Measurements from ENCODE around the gene SSX2IP. TPM values are rescaled to one million over a fixed set of nuclear protein-coding genes. Genes with fewer than 3 reads are reported as not detected.
"Not testable (repeated sequence)": the region's sequence is repeated elsewhere in the genome, so short reads cannot be mapped to it uniquely, and the experiment has no call there.

Gene SSX2IP
- total RNA-seq, 1 donor from 2014 or later: 15.0 TPM

DNA sequence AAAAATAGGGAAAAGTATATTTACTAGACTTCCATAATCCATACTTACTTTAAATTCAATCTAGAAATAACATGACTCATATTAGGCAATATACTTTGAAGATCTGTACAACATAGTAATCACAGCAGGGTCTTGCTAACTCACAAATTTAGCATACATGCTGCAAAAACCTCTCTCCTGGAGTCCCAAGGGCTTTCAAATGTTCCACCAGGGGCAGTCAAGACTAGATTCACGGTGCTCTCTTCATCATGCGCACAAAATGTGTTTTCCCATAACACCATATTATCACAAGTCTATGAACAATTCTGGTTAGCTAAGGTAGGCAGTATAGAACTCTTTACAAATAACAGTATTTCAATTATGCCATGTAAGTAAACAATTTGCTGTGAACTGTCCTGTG, 45.8 kb downstream of the SSX2IP start:
- Mint-ChIP-seq H3K9me3 (no peaks in the 10 kb centered on the region), H3K27ac (no peak overlapping the region), H3K4me1 (ENCODE audit: low read depth) (no peaks in the 10 kb centered on the region), H3K4me3 (no peak overlapping the region), H3K36me3 (ENCODE audit: low read depth) (peaks cover 10% of the 10 kb centered on the region), H3K27me3 (ENCODE audit: insufficient read depth) (no peaks in the 10 kb centered on the region)
- intact Hi-C loops (cut with micrococcal nuclease): no loop called here
- DNase-seq (ENCODE audit: low spot score): no peak

GRCh38 chr1:84643183-84643582, 47.1 kb downstream of the SSX2IP start:
- DNase-seq (ENCODE audit: low spot score): no peak
- intact Hi-C loops (cut with micrococcal nuclease): no loop called here
- Mint-ChIP-seq H3K27me3 (ENCODE audit: insufficient read depth) (no peaks in the 10 kb centered on the region), H3K4me3 (no peak overlapping the region), H3K27ac (no peak overlapping the region), H3K4me1 (ENCODE audit: low read depth) (no peaks in the 10 kb centered on the region), H3K9me3 (no peaks in the 10 kb centered on the region), H3K36me3 (ENCODE audit: low read depth) (peaks cover 8% of the 10 kb centered on the region)

- intact Hi-C loops (cut with micrococcal nuclease): no loop called here
- H3K9me3 Mint-ChIP-seq: no peaks in the 10 kb centered on the region
- no peak for DNase-seq (ENCODE audit: low spot score)
- H3K27ac Mint-ChIP-seq: no peak overlapping the region
- peaks cover 8% of the 10 kb centered on the region for H3K36me3 Mint-ChIP-seq (ENCODE audit: low read depth)
- H3K4me1 Mint-ChIP-seq (ENCODE audit: low read depth): no peaks in the 10 kb centered on the region
- no peak overlapping the region for H3K4me3 Mint-ChIP-seq
- no peaks in the 10 kb centered on the region for H3K27me3 Mint-ChIP-seq (ENCODE audit: insufficient read depth)
These were observed 47.5 kb downstream of the SSX2IP start for GRCh38 chr1:84642774-84643173.

GRCh38 chr1:84639731-84640130, 50.5 kb downstream of the SSX2IP start:
- intact Hi-C loops (cut with micrococcal nuclease); H3K4me3 Mint-ChIP-seq; H3K4me1 Mint-ChIP-seq (ENCODE audit: low read depth); H3K9me3 Mint-ChIP-seq; H3K27ac Mint-ChIP-seq; H3K36me3 Mint-ChIP-seq (ENCODE audit: low read depth); DNase-seq (ENCODE audit: low spot score): not testable (repeated sequence)
- H3K27me3 Mint-ChIP-seq (ENCODE audit: insufficient read depth): peaks cover 16% of the 10 kb centered on the region

DNA sequence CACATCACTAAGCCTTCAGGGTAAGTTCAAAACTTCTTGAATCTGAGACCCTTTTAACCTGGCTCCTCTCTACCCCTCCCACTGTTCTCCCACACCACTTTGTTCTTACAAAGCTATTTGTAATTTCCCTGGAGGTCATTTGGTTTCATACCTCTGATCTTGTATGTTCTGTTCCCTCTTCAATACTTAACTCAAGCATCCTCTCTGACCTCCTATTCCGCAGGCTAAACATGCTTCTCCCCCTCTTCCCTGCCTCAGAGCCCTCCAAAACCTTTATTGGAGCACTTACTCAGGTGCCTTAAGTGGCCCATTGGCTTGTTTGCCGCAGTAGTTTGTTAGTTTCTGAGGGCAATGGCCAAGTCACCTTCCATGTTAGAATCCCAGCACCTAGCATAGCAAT, 54.8 kb downstream of the SSX2IP start:
- H3K36me3 Mint-ChIP-seq (ENCODE audit: low read depth): no peaks in the 10 kb centered on the region
- peaks cover 18% of the 10 kb centered on the region for H3K27me3 Mint-ChIP-seq (ENCODE audit: insufficient read depth)
- intact Hi-C loops (cut with micrococcal nuclease): no loop called here
- DNase-seq (ENCODE audit: low spot score): no peak
- no peak overlapping the region for H3K4me3 Mint-ChIP-seq
- H3K4me1 Mint-ChIP-seq (ENCODE audit: low read depth): no peaks in the 10 kb centered on the region
- no peaks in the 10 kb centered on the region for H3K9me3 Mint-ChIP-seq
- no peak overlapping the region for H3K27ac Mint-ChIP-seq

DNA sequence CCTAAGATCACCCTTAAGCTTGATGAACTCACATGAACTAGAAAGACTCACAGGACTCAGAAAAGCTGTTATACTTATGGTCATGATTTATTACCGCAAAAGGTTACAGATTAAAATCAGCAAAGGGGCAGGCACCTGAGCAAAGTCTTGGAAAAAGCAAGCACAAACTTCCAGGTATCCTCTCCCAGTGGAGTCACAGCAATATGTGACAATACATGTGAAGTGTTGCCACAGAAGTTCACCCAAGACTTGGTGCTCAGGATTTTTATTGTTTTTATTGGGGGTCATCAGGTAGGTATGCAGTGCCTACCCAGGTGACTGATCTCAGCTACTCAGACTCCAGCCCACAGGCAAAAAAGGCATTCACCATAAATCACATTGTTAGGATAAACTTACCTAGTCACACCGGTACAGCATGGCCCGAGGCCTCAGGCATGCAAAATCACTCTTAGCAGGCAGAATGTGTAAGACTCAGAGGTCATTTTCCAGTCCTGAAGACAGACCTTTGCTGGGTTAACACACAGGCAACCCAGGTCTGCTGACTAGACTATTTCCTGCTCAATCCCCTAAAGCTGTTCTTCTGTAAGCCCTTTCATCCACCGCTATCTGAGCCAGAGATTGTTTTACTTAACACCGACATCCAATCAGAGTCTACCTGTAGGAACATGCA, 55.6 kb downstream of the SSX2IP start:
- Mint-ChIP-seq H3K27me3 (ENCODE audit: insufficient read depth) (peaks cover 18% of the 10 kb centered on the region), H3K4me3 (no peak overlapping the region), H3K36me3 (ENCODE audit: low read depth) (no peaks in the 10 kb centered on the region), H3K4me1 (ENCODE audit: low read depth) (no peaks in the 10 kb centered on the region), H3K27ac (peak overlapping the region; percentile 11), H3K9me3 (no peaks in the 10 kb centered on the region)
- intact Hi-C loops (cut with micrococcal nuclease): no loop called here
- DNase-seq (ENCODE audit: low spot score): no peak

DNA sequence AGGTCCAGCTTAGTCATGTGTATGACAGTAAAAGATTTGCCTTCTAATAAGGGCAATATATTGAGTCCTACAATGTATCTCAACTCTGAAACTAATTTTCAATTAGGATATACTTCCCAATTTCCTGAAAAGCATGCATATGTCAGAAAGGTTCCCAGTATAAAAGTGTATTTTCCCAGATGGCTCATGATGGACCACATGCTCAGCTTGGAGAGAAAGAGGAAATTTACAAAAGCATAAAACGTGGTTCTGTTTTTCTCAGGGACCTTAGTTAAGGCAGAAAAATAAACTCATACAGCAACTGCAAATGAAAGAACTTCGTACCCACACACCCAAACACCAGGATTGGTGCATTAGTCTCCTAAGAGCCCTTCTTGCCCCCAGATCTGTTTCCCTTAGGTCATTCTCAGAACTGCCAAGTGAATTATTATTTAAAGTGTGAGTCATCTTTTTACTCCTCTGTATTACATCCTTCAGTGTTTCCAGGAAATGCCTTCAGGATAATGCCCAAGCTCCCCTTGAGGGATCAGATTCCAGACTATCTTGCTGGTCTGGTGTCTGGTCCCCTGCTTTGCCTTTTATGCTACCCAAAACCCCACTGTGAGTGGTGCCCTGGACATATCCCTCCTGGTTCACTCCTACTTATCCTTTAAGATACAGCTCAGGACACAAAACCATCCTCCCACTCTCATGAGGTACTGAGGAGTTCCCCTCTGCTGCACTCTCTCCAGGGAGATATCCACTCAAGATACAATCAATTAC, 57.4 kb downstream of the SSX2IP start:
- intact Hi-C loops (cut with micrococcal nuclease): no loop called here
- Mint-ChIP-seq H3K36me3 (ENCODE audit: low read depth) (no peaks in the 10 kb centered on the region), H3K27me3 (ENCODE audit: insufficient read depth) (peaks cover 18% of the 10 kb centered on the region), H3K9me3 (no peaks in the 10 kb centered on the region), H3K27ac (no peak overlapping the region), H3K4me1 (ENCODE audit: low read depth) (no peaks in the 10 kb centered on the region), H3K4me3 (no peak overlapping the region)
- DNase-seq (ENCODE audit: low spot score): no peak

- Mint-ChIP-seq H3K4me1 (ENCODE audit: low read depth) (no peaks in the 10 kb centered on the region), H3K27me3 (ENCODE audit: insufficient read depth) (peaks cover 14% of the 10 kb centered on the region), H3K9me3 (no peaks in the 10 kb centered on the region), H3K27ac (no peak overlapping the region), H3K36me3 (ENCODE audit: low read depth) (no peaks in the 10 kb centered on the region), H3K4me3 (no peak overlapping the region)
- intact Hi-C loops (cut with micrococcal nuclease): no loop called here
- no peak for DNase-seq (ENCODE audit: low spot score)
These were observed 58.1 kb downstream of the SSX2IP start for GRCh38 chr1:84632137-84632536.

GRCh38 chr1:84624876-84625275, 65.4 kb downstream of the SSX2IP start:
- no peak overlapping the region for H3K27ac Mint-ChIP-seq
- H3K27me3 Mint-ChIP-seq (ENCODE audit: insufficient read depth): no peaks in the 10 kb centered on the region
- no peaks in the 10 kb centered on the region for H3K9me3 Mint-ChIP-seq
- no peak overlapping the region for H3K4me3 Mint-ChIP-seq
- peaks cover 16% of the 10 kb centered on the region for H3K4me1 Mint-ChIP-seq (ENCODE audit: low read depth)
- DNase-seq (ENCODE audit: low spot score): no peak
- intact Hi-C loops (cut with micrococcal nuclease): loop anchor here (5.0 to 10.0 kb wide), 2 partner anchors 328 to 720 kb away; no protein-coding TSS in a partner anchor
- no peaks in the 10 kb centered on the region for H3K36me3 Mint-ChIP-seq (ENCODE audit: low read depth)

GRCh38 chr1:84621553-84621952, 68.7 kb downstream of the SSX2IP start:
- H3K4me3 Mint-ChIP-seq: no peak overlapping the region
- no peak overlapping the region for H3K27ac Mint-ChIP-seq
- H3K36me3 Mint-ChIP-seq (ENCODE audit: low read depth): no peaks in the 10 kb centered on the region
- H3K27me3 Mint-ChIP-seq (ENCODE audit: insufficient read depth): no peaks in the 10 kb centered on the region
- intact Hi-C loops (cut with micrococcal nuclease): loop anchor here (1.0 to 10.0 kb wide), 6 partner anchors 61 to 717 kb away; partner anchors contain the start of gene SSX2IP
- no peak for DNase-seq (ENCODE audit: low spot score)
- H3K4me1 Mint-ChIP-seq (ENCODE audit: low read depth): peaks cover 23% of the 10 kb centered on the region
- no peaks in the 10 kb centered on the region for H3K9me3 Mint-ChIP-seq

DNA sequence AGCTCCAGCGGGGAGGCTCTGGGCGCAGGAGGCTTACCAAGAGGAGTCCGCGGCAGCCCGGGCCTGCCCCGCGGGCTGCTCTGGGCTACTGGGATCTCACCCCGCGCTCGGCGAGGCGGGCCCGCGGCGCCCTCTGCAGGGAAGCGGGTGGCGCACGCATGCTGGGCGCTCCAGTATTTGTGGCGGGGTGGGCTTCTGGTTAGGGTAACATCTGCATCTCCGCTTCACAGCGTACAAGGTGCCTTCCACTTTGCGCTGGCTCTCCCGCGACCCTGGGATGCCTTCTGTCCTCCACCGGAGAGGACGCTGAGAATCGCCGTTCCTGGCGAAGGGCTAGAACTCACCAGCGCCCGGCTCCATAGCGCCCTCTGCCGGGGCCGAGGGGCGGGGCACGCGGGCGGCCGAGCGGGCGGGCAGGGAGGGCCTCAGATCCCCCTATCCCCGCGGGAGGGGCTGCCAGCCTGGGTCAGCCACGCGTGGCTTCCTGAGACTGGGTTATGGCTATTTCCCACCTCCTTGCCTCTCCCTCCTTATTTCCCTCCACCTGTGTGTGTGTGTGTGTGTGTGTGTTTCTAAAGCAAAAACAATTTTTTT, 69.4 kb downstream of the SSX2IP start:
- Mint-ChIP-seq H3K27me3 (ENCODE audit: insufficient read depth) (no peaks in the 10 kb centered on the region), H3K9me3 (no peaks in the 10 kb centered on the region), H3K27ac (peak overlapping the region; percentile 80), H3K36me3 (ENCODE audit: low read depth) (no peaks in the 10 kb centered on the region), H3K4me1 (ENCODE audit: low read depth) (peaks cover 23% of the 10 kb centered on the region), H3K4me3 (peak overlapping the region; percentile 88)
- intact Hi-C loops (cut with micrococcal nuclease): loop anchor here (1.0 to 10.0 kb wide), 11 partner anchors 47 to 716 kb away; partner anchors contain the start of genes CTBS, GNG5, RPF1 and SPATA1
- DNase-seq (ENCODE audit: low spot score): peak; percentile 79

DNA sequence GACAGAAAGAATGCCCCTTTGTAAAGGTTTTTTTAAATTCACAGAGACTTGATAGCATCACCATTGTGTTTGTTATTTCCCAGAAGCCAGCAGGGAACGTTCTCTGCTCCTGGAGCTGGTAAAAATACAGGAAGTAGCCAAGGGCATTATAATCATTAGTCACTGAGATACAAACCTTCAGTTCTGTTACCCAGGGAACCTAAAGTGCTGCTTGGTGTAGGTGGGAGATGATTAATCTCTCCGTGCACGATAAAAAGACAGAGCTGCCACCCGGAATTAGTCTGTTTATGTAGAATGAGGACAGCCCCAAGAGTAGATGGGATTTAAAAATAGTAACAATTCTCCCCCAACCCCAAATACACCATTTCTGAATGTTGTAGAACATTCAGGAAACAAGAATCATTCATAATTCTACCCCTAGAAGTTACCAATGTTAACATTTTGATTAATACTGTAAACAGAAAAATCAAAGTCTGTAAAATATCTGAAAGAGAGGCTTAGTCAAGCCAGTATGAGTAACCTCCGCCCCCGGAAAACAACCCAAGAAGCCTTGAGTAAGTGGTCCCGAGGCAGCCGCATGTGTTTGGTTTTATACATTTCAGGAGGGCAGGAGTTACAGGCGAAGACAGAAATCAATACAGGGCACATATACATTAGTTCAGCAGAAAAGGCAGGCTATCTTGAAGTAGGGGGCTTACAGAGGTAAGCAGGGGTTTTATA, 70.7 kb downstream of the SSX2IP start:
- H3K4me1 Mint-ChIP-seq (ENCODE audit: low read depth): peaks cover 23% of the 10 kb centered on the region
- peak overlapping the region; percentile 68 for H3K27ac Mint-ChIP-seq
- H3K36me3 Mint-ChIP-seq (ENCODE audit: low read depth): no peaks in the 10 kb centered on the region
- intact Hi-C loops (cut with micrococcal nuclease): loop anchor here (1.0 to 10.0 kb wide), 10 partner anchors 20 to 715 kb away; partner anchors contain the start of genes CTBS, GNG5, RPF1 and SPATA1
- H3K27me3 Mint-ChIP-seq (ENCODE audit: insufficient read depth): no peaks in the 10 kb centered on the region
- DNase-seq (ENCODE audit: low spot score): no peak
- peaks cover 5% of the 10 kb centered on the region for H3K9me3 Mint-ChIP-seq
- peak overlapping the region; percentile 68 for H3K4me3 Mint-ChIP-seq
